ENCODE measurements around the gene LRRC14B.
"Not testable (repeated sequence)": the region's sequence is repeated elsewhere in the genome, so short reads cannot be mapped to it uniquely, and the experiment has no call there.

LRRC14B gene

DNA sequence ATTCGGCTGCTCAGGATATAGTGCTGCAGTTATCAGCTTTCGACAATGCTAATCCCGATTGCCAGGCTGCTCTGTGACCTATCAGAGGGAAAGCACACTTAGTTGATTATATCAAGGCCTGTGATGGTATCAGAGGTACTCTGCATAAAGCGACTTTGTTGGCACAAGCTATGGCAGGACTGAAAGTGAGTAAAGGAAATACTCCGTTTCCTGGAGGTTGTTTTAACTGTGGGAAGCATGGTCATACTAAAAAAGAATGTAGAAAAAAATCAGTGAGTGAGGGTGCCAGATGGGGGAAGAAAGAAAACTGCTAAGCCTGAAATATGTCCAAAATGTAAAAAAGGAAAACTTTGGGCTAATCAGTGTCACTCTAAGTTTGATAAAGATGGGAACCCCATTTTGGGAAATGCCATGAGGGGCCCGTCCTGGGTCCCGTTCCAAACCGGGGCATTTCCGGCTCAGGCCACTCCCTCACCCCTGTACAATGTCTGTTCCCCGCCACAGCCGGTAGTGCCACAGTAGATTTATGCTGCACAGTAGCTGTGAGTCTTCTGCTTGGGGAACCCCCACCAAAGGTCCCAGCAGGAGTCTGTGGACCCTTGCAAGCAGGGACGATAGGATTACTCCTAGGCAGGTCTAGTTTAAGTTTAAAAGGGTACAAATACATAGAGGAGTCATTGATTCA lies 52.5 kb downstream of the LRRC14B start:
- not testable (repeated sequence) for DNase-seq

DNA sequence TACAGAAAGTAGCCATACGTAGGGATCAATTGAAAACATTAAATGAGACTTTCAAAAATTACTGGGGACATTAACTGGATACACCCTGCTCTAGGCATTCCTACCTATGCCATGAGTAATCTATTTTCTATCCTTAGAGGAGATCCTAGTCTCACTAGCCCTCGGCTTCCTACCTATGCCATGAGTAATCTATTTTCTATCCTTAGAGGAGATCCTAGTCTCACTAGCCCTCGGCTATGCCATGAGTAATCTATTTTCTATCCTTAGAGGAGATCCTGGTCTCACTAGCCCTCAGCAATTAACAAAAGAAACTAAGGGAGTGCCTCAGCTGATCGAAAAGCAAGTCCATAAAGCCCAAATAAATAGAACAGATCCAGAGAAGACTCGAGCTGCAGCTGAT lies 54.4 kb downstream of the LRRC14B start:
- DNase-seq: not testable (repeated sequence)
